ENCODE measurements around the gene HAO1.

The HAO1 gene

GRCh38 chr20:7933346-7933745 is 6.9 kb downstream of the HAO1 start:
- in situ Hi-C loops (cut with MboI; ENCODE audit: low sequenced_read_pairs) = loop anchor here (25.0 kb wide), 1 partner anchor 779 kb away; no protein-coding TSS in a partner anchor

DNA sequence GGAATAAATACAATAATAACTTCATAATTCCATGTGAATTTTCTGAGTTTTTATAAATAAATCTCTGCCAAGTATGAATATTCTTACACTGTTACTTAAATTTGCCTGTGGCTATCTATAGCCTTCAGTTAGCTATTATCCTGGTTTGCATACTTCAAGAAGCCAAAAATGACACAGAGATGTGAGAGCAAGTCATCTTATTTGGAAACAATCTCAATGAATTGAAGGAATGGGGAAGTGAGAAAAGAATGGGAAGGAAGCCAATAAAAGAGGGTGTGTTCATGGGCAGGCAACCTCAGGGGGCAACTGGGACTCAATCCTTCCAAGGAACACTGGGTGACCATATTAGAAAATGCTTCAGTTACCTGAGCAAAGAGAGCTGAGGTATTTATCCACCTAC is 9.9 kb downstream of the HAO1 start:
- in situ Hi-C loops (cut with MboI; ENCODE audit: low sequenced_read_pairs) = loop anchor here (25.0 kb wide), 1 partner anchor 782 kb away; no protein-coding TSS in a partner anchor

DNA sequence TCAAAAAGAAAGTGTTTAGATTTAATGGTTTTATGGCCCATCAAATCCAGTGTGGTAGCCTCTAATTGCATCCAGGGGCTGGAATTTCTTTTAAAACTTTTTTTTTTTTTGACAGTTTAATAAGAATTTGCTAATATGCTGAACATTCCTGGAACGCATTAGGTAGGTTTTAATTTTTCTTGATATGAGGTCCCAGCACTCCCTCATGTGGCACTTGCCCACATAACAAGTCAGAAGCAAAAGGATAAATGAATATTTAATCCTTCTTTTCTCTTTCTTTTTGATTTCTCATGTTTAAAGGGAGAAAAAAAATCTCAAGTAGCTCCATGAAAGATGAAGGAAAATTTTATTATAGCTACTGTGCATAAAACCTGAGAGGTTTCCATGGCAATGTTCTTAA is 13.5 kb downstream of the HAO1 start:
- in situ Hi-C loops (cut with MboI; ENCODE audit: low sequenced_read_pairs) = loop anchor here (25.0 kb wide), 1 partner anchor 786 kb away; no protein-coding TSS in a partner anchor

DNA sequence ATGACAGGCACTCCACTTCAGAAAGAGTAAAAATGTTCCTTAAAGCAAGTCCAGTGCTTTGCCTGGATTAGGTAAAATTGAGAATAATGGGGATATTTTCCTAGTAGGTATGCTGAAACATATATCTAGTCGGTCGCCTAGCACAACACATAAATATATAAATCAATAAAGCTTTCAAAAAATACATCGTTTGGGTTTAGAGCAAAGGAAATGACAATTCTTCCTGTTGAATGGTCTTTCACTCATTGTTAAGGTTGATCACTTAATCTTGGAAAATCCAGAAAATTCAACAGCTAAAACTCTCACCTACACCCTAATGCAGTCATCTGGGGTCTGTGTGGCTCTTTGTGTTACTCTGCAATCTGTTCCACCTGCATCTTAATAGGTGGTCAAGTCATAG is 13.9 kb downstream of the HAO1 start:
- in situ Hi-C loops (cut with MboI; ENCODE audit: low sequenced_read_pairs) = loop anchor here (25.0 kb wide), 1 partner anchor 786 kb away; no protein-coding TSS in a partner anchor

DNA sequence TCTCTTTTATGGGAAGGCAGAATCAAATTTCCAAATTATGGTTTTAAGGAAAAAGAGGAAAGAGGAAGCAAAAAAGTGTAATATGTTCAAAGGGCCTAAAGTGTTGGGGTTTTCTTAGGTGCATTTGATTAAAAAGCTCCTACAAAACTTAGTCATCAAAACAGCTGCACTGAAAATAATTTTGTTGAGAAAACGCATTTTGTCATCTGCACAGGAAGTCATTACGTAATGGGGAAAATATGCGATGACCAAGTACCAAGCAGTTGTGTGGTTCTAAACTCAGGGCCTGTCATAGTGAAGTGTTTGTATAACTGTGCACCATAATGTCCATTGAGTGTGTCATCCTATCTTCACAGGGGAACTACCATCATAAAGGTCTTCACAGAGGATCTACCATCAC is 15.6 kb downstream of the HAO1 start:
- in situ Hi-C loops (cut with MboI; ENCODE audit: low sequenced_read_pairs) = loop anchor here (25.0 kb wide), 1 partner anchor 788 kb away; no protein-coding TSS in a partner anchor

- in situ Hi-C loops (cut with MboI; ENCODE audit: low sequenced_read_pairs) = no loop called here
Measured at GRCh38 chr20:7916648-7917047, 23.6 kb downstream of the HAO1 start.

- in situ Hi-C loops (cut with MboI; ENCODE audit: low sequenced_read_pairs) = no loop called here
Measured at GRCh38 chr20:7912551-7912950, 27.7 kb downstream of the HAO1 start.

DNA sequence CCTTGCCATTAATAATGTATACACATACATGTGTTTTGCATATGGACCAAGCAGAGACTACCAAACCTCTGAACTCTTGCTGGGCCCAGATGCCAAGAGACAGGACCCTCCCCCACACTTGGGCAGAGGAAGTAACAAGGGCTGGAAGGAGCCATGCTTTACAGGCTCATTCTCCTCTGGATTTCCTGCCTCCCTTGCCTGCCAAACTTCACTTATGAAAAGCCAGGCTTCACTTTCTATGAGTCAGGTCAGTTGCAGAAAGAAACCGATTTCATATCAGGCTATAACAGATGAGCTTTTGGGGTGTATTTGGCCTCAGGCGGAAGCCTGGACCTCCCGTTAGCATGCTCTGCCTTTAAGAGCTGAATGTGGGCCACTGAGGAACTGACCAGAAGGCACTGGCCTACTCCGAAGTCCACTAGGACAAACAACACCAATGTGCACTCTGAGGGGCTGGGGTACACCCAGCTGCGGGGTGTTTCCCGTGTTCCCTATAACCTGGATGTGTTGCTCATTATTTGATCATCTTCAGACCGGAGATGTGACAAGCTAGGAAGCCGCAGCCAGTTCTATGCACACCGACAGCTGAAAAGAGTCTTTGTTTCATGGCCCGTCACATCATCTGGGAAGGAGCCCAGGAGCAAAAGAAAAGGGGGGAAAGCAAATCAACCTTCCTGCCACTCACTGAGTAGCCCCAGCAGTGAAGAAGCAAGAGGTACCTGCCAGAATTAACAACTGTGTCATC is 28.5 kb downstream of the HAO1 start:
- in situ Hi-C loops (cut with MboI; ENCODE audit: low sequenced_read_pairs) = no loop called here

DNA sequence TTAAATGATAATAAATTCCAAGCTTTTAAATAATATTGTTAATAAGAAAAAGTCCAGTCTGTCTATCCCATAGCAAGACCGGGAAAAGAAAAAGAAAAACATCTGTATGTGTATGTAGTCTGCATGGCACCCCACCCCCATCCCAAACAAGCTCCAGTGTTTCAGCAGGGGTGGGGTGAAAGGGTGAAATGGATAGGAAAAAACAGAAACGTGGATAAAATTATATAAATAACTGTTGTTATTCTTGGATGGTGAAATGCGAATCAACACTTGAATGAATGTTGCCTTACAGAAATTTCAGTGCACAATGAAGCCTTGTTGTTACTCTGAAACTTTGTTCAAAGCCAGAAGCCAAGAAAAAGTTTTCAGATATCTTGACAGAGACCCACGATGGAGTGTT is 31.4 kb downstream of the HAO1 start:
- in situ Hi-C loops (cut with MboI; ENCODE audit: low sequenced_read_pairs) = no loop called here

DNA sequence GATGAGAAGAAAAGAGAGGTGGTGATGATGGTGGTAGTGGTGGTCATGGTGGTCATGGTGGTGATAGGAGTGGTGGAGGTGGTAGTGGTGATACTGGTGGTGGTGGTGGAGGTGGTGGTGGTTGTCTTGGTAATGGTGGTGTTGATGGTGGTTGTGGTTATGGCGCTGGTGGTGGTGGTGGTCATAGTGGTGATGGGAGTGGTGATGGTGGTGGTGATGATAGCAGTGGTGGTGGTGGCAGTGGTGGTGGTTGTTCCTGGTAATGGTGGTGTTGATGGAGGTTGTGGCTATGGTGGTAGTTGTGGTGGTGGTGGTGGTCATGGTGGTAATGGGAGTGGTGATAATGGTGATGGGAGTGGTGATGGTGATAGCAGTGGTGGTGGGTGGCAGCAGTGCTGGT is 36.8 kb downstream of the HAO1 start:
- in situ Hi-C loops (cut with MboI; ENCODE audit: low sequenced_read_pairs) = no loop called here

DNA sequence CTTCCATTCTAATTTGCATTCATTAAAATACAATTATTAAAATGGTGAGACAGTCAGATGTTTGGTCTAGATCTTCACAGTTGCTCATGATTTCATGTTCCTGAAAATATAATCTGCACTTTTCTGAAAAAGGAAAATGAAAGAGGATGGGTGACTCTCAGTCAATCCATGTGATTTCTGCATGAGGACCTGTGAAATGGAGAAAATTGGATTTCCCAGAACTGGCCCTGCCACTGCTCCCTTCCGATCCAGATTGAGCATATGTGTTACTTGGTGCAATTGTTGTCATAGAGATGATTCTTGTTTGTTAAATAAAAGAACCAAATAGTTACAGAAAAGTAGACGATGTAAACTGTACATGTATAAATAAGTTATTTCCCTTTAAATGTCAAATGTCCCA is 37.4 kb downstream of the HAO1 start:
- in situ Hi-C loops (cut with MboI; ENCODE audit: low sequenced_read_pairs) = no loop called here

- in situ Hi-C loops (cut with MboI; ENCODE audit: low sequenced_read_pairs) = no loop called here
Measured at GRCh38 chr20:7897781-7898364, 42.4 kb downstream of the HAO1 start.

- in situ Hi-C loops (cut with MboI; ENCODE audit: low sequenced_read_pairs) = no loop called here
Measured at GRCh38 chr20:7893014-7893730, 47.1 kb downstream of the HAO1 start.

- in situ Hi-C loops (cut with MboI; ENCODE audit: low sequenced_read_pairs) = no loop called here
Measured at GRCh38 chr20:7891705-7892104, 48.6 kb downstream of the HAO1 start.

DNA sequence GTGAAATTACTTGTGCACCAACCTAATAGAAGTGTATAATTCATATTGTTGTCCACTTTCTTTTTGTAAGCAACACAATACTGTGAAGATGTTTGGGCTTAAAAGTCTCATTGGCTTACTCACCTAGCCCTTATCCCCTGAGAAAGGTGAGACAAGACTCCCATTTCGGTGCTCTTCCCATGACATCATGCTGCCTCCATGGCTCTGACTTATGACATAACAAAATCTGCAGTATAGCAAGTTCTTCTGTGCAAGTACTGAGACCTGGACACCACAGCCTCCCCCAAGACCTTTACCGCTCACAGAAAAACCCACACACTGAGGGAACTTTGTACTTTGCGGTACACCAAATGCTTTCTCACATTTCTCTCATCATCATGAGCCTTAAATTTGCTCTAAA is 50.5 kb downstream of the HAO1 start:
- in situ Hi-C loops (cut with MboI; ENCODE audit: low sequenced_read_pairs) = no loop called here

- in situ Hi-C loops (cut with MboI; ENCODE audit: low sequenced_read_pairs) = no loop called here
Measured at GRCh38 chr20:7883741-7884140, 56.5 kb downstream of the HAO1 start.

- in situ Hi-C loops (cut with MboI; ENCODE audit: low sequenced_read_pairs) = no loop called here
Measured at GRCh38 chr20:7883309-7883708, 56.9 kb downstream of the HAO1 start.

DNA sequence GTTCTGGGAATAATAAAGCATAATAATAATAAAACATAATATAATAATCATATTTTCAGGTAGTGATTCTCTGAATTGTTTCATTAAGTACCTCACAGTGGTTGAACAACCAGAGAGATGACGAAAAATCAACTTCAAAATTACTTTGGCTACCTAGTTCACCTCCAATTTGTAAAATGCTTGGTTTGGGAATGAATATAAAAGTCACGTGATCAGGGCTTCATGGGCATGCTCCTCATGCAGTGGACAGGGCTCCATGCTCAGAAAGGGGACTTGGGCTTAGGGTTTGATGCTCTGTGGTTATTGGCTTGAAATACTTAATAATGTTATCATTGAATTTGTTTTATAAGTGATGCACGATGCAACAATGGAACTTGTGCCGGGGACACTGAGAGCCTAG is 58.2 kb downstream of the HAO1 start:
- in situ Hi-C loops (cut with MboI; ENCODE audit: low sequenced_read_pairs) = no loop called here

GRCh38 chr20:7881551-7881950 is 58.7 kb downstream of the HAO1 start:
- in situ Hi-C loops (cut with MboI; ENCODE audit: low sequenced_read_pairs) = no loop called here

GRCh38 chr20:7879883-7880282 is 60.4 kb downstream of the HAO1 start:
- in situ Hi-C loops (cut with MboI; ENCODE audit: low sequenced_read_pairs) = no loop called here

GRCh38 chr20:7868108-7868507 is 72.2 kb downstream of the HAO1 start:
- in situ Hi-C loops (cut with MboI; ENCODE audit: low sequenced_read_pairs) = no loop called here

DNA sequence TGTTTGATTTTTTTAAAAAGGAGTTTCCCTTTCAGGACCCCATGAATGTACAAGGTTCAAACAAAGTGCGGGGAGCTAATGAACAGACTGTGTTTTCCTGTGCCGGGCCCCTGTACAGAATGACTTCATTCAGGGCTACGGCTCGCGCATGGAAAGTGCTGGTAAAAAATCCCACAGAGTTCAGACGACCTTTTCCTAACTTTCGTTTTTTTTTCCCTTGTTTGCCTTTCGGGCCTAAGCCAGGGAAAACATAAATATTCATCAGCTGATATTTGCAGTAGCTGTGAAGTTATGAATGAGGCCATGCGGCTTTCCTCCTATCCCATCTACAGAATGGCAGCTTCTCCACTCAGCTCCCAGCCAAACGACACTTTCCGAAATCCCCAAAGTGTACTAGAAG is 74.0 kb downstream of the HAO1 start:
- in situ Hi-C loops (cut with MboI; ENCODE audit: low sequenced_read_pairs) = no loop called here
